ENCODE data around the gene POGLUT2.
"Not testable (repeated sequence)": the region's sequence is repeated elsewhere in the genome, so short reads cannot be mapped to it uniquely, and the experiment has no call there.

POGLUT2 gene

DNA sequence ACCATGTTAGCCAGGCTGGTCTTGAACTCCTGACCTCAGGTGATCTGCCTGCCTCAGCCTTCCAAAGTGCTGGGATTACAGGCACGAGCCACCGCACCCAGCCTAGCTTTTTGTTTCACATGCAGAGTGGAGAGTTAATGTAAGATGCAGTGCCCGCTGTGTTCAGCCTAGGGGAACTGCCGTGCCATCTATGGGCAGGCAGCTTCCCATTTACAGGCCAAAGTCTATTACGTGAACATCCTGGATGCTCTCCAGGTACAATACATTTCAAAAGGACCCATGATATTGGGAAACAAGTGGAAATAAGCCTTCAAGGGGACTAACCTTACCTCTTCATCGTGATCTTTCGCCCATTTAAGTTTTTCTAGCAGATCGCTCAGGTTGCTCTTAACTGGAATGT is 10.1 kb downstream of the POGLUT2 start:
- TF ChIP-seq GLIS3 (CRISPR knock-in tag; IDR thresholded peaks at IDR 0.05) (no peak), ZNF8 (CRISPR knock-in tag; IDR thresholded peaks at IDR 0.05) (no peak), POU6F1 (CRISPR knock-in tag; IDR thresholded peaks at IDR 0.05; ENCODE audit: borderline replicate concordance, low read depth) (no peak), TOX (CRISPR knock-in tag; IDR thresholded peaks at IDR 0.05; ENCODE audit: borderline replicate concordance) (no peak), RARB (CRISPR knock-in tag; IDR thresholded peaks at IDR 0.05) (no peak), PATZ1 (CRISPR knock-in tag; IDR thresholded peaks at IDR 0.05; ENCODE audit: borderline replicate concordance) (no peak), ZNF565 (CRISPR knock-in tag; conservative IDR thresholded peaks at IDR 0.05; ENCODE audit: low read depth) (no peak), SNAI2 (CRISPR knock-in tag; IDR thresholded peaks at IDR 0.05) (no peak), ZFP30 (CRISPR knock-in tag; IDR thresholded peaks at IDR 0.05) (no peak), ARNTL (CRISPR knock-in tag; IDR thresholded peaks at IDR 0.05; ENCODE audit: borderline replicate concordance, low read depth) (no peak), ZNF70 (CRISPR knock-in tag; IDR thresholded peaks at IDR 0.05) (no peak), ISL1 (CRISPR knock-in tag; IDR thresholded peaks at IDR 0.05) (no peak), TCF4 (CRISPR knock-in tag; IDR thresholded peaks at IDR 0.05; ENCODE audit: borderline replicate concordance) (no peak), ESRRG (CRISPR knock-in tag; IDR thresholded peaks at IDR 0.05) (no peak)
- TF ChIP-seq, protein P1, sequence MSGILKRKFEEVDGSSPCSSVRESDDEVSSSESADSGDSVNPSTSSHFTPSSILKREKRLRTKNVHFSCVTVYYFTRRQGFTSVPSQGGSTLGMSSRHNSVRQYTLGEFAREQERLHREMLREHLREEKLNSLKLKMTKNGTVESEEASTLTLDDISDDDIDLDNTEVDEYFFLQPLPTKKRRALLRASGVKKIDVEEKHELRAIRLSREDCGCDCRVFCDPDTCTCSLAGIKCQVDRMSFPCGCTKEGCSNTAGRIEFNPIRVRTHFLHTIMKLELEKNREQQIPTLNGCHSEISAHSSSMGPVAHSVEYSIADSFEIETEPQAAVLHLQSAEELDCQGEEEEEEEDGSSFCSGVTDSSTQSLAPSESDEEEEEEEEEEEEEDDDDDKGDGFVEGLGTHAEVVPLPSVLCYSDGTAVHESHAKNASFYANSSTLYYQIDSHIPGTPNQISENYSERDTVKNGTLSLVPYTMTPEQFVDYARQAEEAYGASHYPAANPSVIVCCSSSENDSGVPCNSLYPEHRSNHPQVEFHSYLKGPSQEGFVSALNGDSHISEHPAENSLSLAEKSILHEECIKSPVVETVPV (CRISPR knock-in tag; IDR thresholded peaks at IDR 0.05) = no peak
- ATAC-seq = no peak

GRCh38 chr13:102784483-102784882 is 14.3 kb downstream of the POGLUT2 start:
- no peak for ATAC-seq

DNA sequence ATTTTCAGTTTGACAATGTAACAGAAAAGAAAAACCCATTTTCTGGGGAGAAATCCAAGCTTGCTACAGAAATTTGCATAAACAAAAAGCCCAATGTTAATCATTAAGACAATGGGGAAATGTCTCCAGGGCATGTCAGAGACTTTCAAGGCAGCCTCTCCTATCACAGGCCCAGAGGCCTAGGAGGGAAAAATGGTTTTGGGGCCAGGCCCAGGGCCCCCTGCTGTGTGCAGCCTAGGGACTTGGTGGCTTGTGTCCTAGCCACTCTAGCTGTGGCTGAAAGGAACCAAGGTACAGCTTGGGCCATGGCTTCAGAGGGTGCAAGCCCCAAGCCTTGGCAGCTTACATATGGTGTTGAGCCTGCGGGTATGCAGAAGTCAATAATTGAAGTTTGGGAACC is 17.2 kb downstream of the POGLUT2 start:
- no peak for ATAC-seq
- TF ChIP-seq ISL1 (CRISPR knock-in tag; IDR thresholded peaks at IDR 0.05) (no peak), ZNF565 (CRISPR knock-in tag; conservative IDR thresholded peaks at IDR 0.05; ENCODE audit: low read depth) (no peak), PATZ1 (CRISPR knock-in tag; IDR thresholded peaks at IDR 0.05; ENCODE audit: borderline replicate concordance) (no peak), ZFP3 (CRISPR knock-in tag; IDR thresholded peaks at IDR 0.05) (no peak), SNAI2 (CRISPR knock-in tag; IDR thresholded peaks at IDR 0.05) (no peak)
- TF ChIP-seq, protein P2, sequence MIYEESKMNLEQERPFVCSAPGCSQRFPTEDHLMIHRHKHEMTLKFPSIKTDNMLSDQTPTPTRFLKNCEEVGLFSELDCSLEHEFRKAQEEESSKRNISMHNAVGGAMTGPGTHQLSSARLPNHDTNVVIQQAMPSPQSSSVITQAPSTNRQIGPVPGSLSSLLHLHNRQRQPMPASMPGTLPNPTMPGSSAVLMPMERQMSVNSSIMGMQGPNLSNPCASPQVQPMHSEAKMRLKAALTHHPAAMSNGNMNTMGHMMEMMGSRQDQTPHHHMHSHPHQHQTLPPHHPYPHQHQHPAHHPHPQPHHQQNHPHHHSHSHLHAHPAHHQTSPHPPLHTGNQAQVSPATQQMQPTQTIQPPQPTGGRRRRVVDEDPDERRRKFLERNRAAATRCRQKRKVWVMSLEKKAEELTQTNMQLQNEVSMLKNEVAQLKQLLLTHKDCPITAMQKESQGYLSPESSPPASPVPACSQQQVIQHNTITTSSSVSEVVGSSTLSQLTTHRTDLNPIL (CRISPR knock-in tag; IDR thresholded peaks at IDR 0.05; ENCODE audit: low read depth) = no peak

More at GRCh38 chr13:102784483-102784882, 14.3 kb downstream of the POGLUT2 start:
- TF ChIP-seq BACH2 (CRISPR knock-in tag; IDR thresholded peaks at IDR 0.05; ENCODE audit: borderline replicate concordance) (no peak), PPARA (CRISPR knock-in tag; IDR thresholded peaks at IDR 0.05; ENCODE audit: borderline replicate concordance) (no peak), CSDC2 (CRISPR knock-in tag; IDR thresholded peaks at IDR 0.05) (no peak), ESRRG (CRISPR knock-in tag; IDR thresholded peaks at IDR 0.05) (no peak)

DNA sequence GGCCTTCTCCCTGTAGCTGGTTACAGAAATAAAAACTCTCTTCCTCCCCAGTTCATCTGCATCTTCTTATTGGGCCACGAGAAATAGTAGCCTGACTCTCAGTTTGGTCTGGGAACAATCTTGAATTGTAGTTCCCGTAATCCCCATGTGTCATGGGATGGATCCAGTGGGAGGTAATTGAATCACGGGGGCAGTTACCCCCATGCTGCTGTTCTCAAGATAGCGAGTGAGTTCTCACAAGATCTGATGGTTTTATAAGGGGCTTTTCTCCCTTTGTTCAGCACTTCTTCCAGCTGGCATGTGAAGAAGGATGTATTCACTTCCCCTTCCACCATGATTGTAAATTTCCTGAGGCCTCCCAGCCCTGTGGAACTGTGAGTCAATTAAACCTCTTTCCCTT is 18.1 kb downstream of the POGLUT2 start:
- ATAC-seq = not testable (repeated sequence)
